Breast epithelium (tissue), 3 donors: ENCODE data around the gene OR5AR1.

Source experiments
- CTCF ChIP-seq, 3 donors: fragments of 450-650 bp; IDR thresholded peaks; one replicate each; pipeline ENCODE4 v1.5.1; 2016 to 2017; ENCODE audit warnings: antibody characterized with exemption in 3 of 3, mild to moderate bottlenecking in 3 of 3, moderate library complexity in 3 of 3
- POLR2A ChIP-seq: fragments of 450-650 bp; IDR thresholded peaks from one replicate; pipeline ENCODE4 v1.6.1; 2016; ENCODE audit warnings: antibody characterized with exemption, mild to moderate bottlenecking, moderate library complexity

- no peak for TF ChIP-seq POLR2A
- TF ChIP-seq CTCF (IDR thresholded peaks at IDR 0.05): no peak
These were observed 26.6 kb upstream of the OR5AR1 start for GRCh38 chr11:56636861-56637260.
